Left lung (tissue), 10 donors: Measurements from ENCODE around the gene KIF6. TPM values are rescaled to one million over a fixed set of nuclear protein-coding genes. Genes with fewer than 3 reads are reported as not detected.

Experiments used
- ATAC-seq: fragments of 200-7000 bp; cut with Tn5 transposase; one replicate; pipeline ENCODE4 v1.9.1; 2020; ENCODE audit warnings: moderate library complexity
- DNase-seq, 4 donors: peaks; one replicate each; pipeline ENCODE4 v3.0.0-alpha.2; 2013 to 2020
- H3K27ac ChIP-seq, 2 donors: fragments of 200-600 bp; sonication (generic) in 1 of 2; one replicate each; pipeline versions ENCODE4 v1.5.0 to v1.8.0; 2020 to 2021
- H3K27me3 ChIP-seq, 2 donors: fragments of 200-600 bp; sonication (generic) in 1 of 2; one replicate each; pipeline versions ENCODE4 v1.5.0 to v1.8.0; 2020 to 2021
- H3K36me3 ChIP-seq, 2 donors: fragments of 200-600 bp; sonication (generic) in 1 of 2; one replicate each; pipeline versions ENCODE4 v1.5.0 to v1.8.0; 2020 to 2021
- H3K4me1 ChIP-seq, 2 donors: fragments of 200-600 bp; one replicate each; pipeline ENCODE4 v1.8.0; 2021
- H3K4me3 ChIP-seq, 2 donors: fragments of 200-600 bp; sonication (generic) in 1 of 2; one replicate each; pipeline versions ENCODE4 v1.5.0 to v1.8.0; 2020 to 2021; ENCODE audit warnings: mild to moderate bottlenecking in 1 of 2
- H3K9me3 ChIP-seq, 2 donors: fragments of 200-600 bp; sonication (generic) in 1 of 2; one replicate each; pipeline versions ENCODE4 v1.5.0 to v1.8.0; 2020 to 2021
- intact Hi-C, 2 donors: fragments of 100-400 bp; cut with DNase I; formaldehyde crosslinking; loops; one replicate each; pipeline versions ENCODE4 v1.11.2 to v1.14.2; 2022
- polyA plus RNA-seq, 6 donors: library from polyadenylated mRNA; unstranded; fragments of 120-200 nt; gene quantifications; one replicate each; pipeline ENCODE4 v1.2.1, GENCODE V29; 2013; ENCODE audit not compliant: insufficient read length in 6 of 6
- total RNA-seq, 2 donors: library from RNA; stranded (reverse); fragmentation: NEBNext Ultra II Directional; extraction: Animal tissue kit (Norgen Biotek cat#: 25700); gene quantifications; one replicate each; pipeline ENCODE4 v1.2.1, GENCODE V29; 2021
- TF ChIP-seq, protein P1 (sequence below), 2 donors: fragments of 200-600 bp; sonication (generic) in 1 of 2; IDR thresholded peaks; one replicate each; pipeline versions ENCODE4 v1.5.0 to v1.8.0; 2021; ENCODE audit warnings: antibody characterized with exemption in 2 of 2
- donor health status: DM: no; HTN: yes; CAD: no.
- donor health status: DM: no; HTN: no; CAD: no.

The KIF6 gene
- total and polyA plus RNA-seq, 8 donors: 0.93 to 4.4 (median 2.8) TPM

DNA sequence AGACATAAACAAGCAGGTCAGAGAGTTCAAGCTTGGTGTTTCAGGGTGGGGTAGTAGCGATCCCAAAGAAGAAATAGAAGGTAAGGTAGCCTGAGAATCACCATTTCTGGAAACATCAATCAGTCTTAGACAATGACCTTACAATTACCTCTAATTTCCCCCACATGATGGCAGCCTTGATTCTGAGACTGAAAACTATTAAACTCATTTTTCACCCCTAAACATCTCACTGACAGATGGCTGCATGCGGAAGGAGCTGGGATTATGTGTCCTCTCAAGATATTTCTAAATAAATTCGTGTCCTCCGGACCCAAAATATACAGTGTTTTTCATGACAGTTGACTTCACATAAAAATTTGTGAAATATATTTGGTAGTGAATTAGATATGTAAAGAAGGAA, 61.0 kb downstream of the KIF6 start:
- no peak for DNase-seq
- Histone ChIP-seq H3K4me1 (no peaks in the 10 kb centered on the region), H3K9me3 (peaks cover 0 to 2% of the 10 kb centered on the region in 2 donors), H3K36me3 (no peaks in the 10 kb centered on the region), H3K4me3 (no peak overlapping the region), H3K27ac (no peak overlapping the region), H3K27me3 (peaks cover 0 to 4% of the 10 kb centered on the region in 2 donors)
- intact Hi-C loops: no loop called here
- TF ChIP-seq, protein P1, sequence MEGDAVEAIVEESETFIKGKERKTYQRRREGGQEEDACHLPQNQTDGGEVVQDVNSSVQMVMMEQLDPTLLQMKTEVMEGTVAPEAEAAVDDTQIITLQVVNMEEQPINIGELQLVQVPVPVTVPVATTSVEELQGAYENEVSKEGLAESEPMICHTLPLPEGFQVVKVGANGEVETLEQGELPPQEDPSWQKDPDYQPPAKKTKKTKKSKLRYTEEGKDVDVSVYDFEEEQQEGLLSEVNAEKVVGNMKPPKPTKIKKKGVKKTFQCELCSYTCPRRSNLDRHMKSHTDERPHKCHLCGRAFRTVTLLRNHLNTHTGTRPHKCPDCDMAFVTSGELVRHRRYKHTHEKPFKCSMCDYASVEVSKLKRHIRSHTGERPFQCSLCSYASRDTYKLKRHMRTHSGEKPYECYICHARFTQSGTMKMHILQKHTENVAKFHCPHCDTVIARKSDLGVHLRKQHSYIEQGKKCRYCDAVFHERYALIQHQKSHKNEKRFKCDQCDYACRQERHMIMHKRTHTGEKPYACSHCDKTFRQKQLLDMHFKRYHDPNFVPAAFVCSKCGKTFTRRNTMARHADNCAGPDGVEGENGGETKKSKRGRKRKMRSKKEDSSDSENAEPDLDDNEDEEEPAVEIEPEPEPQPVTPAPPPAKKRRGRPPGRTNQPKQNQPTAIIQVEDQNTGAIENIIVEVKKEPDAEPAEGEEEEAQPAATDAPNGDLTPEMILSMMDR (IDR thresholded peaks at IDR 0.05): no peak
- no peak for ATAC-seq

DNA sequence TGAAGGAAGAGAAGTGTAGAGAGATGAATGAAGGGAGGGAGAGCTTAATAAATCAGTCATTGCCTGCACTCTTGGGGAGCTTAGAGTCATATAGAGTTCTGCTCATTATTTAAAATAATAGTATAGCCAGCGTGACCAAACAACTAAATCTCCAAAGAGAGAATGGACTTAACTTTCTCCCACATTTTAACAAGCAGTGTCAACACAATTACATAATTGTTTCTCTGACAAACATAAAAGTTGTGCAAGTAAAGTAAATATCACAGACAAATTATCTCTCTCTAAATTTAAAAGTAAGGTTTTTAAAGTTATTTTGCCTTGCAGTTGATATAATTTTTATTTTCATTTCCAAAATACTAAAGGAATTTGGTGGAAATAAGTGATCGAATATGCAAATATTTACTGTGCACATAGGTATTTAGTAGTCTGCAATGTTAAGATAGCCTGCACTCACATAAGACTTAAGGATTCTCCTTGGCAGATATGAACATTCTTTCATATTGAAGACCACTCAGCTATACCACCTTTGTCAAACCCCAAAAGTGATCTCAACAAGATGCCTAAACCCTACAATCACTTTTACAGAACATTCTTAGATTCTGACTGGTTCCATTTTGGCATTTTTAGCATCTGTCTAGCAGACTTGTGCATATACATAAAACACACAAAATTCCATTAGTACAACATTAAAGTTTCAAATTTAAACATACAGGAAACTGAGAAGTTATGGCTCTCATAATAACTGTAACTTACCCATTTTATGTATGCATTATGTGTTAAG, 67.7 kb downstream of the KIF6 start:
- Histone ChIP-seq H3K27me3 (peaks cover 0 to 4% of the 10 kb centered on the region in 2 donors), H3K9me3 (peaks cover 0 to 2% of the 10 kb centered on the region in 2 donors), H3K4me1 (no peaks in the 10 kb centered on the region), H3K4me3 (no peak overlapping the region), H3K27ac (no peak overlapping the region), H3K36me3 (no peaks in the 10 kb centered on the region)
- intact Hi-C loops: no loop called here
- DNase-seq (no peak), ATAC-seq (no peak)
- TF ChIP-seq, protein P1 (IDR thresholded peaks at IDR 0.05): no peak

DNA sequence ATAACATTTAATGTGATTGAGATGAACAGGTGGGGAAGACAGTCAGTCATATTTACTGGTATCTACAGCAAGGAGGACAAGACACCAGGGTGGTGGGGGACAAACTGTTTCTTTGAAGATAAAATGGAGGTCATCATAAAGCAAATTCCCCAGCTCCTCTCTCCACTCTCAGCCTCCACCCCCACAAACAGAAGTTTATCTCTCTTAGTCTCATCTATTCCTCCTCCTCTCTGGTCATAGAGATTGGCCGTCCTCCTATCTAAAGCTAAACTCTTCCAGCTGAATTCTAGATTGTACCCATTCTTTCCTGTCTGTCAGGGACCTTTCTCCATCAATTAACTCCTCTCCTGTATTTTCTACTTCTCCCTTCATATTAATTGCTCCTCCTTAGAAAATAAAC, 71.1 kb downstream of the KIF6 start:
- intact Hi-C loops: no loop called here
- DNase-seq (no peak), ATAC-seq (no peak)
- no peak overlapping the region for H3K4me3 ChIP-seq
- no peaks in the 10 kb centered on the region for H3K4me1 ChIP-seq
- H3K27me3 ChIP-seq: no peaks in the 10 kb centered on the region
- H3K9me3 ChIP-seq: no peaks in the 10 kb centered on the region
- H3K27ac ChIP-seq: no peak overlapping the region
- TF ChIP-seq, protein P1 (IDR thresholded peaks at IDR 0.05): no peak
- H3K36me3 ChIP-seq: no peaks in the 10 kb centered on the region

DNA sequence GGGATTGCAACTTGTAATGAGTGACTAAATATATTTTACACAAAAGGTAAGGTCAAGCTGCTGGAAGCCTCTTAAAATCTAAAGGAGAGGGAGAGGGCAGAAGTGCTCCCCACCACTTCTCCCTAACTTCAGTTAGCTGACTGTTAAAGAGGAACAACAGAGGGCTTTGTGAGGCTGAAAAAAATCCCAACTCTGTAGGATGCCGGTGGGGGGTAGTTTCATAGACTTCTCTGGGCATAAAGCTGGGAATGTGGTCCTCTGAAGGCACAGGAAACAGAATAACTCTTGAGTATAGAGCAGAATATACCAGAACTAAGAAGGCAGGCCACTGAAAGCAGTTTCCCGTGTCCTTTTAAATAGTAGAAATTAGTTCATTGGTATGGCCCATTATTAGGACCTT, 71.6 kb downstream of the KIF6 start:
- intact Hi-C loops: no loop called here

DNA sequence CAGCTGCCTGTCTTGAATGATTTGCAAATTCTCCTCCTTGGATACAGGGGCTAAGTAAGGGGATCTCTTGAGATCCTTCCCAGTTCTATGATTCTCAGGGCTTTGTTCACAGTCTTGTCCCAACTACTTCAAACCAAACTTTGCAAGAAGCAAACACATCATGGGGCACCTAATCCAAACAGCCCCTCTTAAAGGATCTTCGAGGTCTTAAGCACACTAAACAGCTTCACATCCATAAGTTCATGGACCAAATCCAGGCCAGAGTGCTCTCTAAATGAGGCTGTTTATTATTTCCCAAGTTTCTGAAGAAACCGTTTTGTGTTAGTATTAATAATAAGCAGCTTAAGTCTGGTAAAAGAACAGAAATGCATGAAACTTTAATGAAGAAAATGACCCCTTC, 75.2 kb downstream of the KIF6 start:
- no peaks in the 10 kb centered on the region for H3K4me1 ChIP-seq
- H3K27me3 ChIP-seq: no peaks in the 10 kb centered on the region
- intact Hi-C loops: no loop called here
- ATAC-seq: no peak
- TF ChIP-seq, protein P1 (IDR thresholded peaks at IDR 0.05): no peak
- peak in 2 of 4 donors; percentile 42 to 54 for DNase-seq
- H3K36me3 ChIP-seq: no peaks in the 10 kb centered on the region
- H3K27ac ChIP-seq: no peak overlapping the region
- H3K4me3 ChIP-seq: no peak overlapping the region
- no peaks in the 10 kb centered on the region for H3K9me3 ChIP-seq

More for the DNA sequence above, 71.6 kb downstream of the KIF6 start:
- H3K27ac ChIP-seq: no peak overlapping the region
- no peak for DNase-seq
- no peak overlapping the region for H3K4me3 ChIP-seq
- ATAC-seq: no peak
- no peaks in the 10 kb centered on the region for H3K36me3 ChIP-seq
- H3K27me3 ChIP-seq: no peaks in the 10 kb centered on the region
- no peaks in the 10 kb centered on the region for H3K4me1 ChIP-seq
- no peaks in the 10 kb centered on the region for H3K9me3 ChIP-seq
- TF ChIP-seq, protein P1 (IDR thresholded peaks at IDR 0.05): no peak
